Measurements from ENCODE around the gene OR52A1. TPM values are rescaled to one million over a fixed set of nuclear protein-coding genes. Genes with fewer than 3 reads are reported as not detected.

Gene OR52A1
- total and polyA plus RNA-seq, 9 of the 15 experiments (the other 6 are each of a cell fraction or from before 2014, with no cell fraction given), result under 0.01 to 0.33 (median 0.13) TPM; not detected in 3

DNA sequence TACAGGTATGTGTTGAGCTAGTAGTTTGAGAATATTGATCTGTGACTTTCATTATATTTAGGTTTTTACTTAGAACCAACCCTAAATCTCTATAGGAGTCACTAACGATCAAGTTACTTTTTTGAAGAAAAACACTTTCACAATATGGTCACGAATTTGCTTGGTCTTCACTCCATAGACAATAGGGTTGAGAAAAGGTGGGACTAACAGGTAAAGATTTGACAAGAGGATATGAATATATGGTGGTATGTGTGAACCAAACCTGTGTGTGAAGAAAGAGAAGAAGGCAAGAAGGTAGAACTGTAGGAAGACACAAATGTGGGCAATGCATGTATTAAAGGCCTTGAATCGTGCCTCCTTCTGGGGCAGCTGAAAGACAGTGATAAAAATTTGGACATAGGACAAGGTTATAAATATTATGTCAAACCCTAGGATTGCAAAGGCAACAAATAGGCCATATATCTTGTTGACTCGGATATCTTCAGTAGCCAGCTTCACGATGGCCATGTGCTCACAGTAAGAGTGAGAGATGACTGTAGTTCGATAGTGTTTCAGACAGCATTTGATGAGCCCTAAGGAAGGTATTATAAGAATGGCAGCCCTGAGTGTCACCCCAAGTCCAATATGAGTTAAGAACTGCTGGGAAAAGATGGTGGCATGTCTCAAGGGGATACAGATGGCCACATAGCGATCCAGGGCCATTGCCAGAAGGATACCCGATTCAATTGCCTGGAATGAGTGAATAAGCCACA lies 22.8 kb downstream of the OR52A1 start (continued):
- peak in 1 of 2 experiments; percentile 24; a peak in 1 of 4 replicates for TF ChIP-seq SRF (CRISPR knock-in tag; IDR thresholded peaks at IDR 0.05)
- 0 out of 2 replicates have a peak, but pooled peaks have one; percentile 39 for TF ChIP-seq MXI1 (IDR thresholded peaks at IDR 0.05; ENCODE audit: low read depth, low read length)
- TF ChIP-seq, protein P1, sequence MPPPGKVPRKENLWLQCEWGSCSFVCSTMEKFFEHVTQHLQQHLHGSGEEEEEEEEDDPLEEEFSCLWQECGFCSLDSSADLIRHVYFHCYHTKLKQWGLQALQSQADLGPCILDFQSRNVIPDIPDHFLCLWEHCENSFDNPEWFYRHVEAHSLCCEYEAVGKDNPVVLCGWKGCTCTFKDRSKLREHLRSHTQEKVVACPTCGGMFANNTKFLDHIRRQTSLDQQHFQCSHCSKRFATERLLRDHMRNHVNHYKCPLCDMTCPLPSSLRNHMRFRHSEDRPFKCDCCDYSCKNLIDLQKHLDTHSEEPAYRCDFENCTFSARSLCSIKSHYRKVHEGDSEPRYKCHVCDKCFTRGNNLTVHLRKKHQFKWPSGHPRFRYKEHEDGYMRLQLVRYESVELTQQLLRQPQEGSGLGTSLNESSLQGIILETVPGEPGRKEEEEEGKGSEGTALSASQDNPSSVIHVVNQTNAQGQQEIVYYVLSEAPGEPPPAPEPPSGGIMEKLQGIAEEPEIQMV (tag; conservative IDR thresholded peaks at IDR 0.05; ENCODE audit: low read depth), result no peak
- TF ChIP-seq, protein P2, sequence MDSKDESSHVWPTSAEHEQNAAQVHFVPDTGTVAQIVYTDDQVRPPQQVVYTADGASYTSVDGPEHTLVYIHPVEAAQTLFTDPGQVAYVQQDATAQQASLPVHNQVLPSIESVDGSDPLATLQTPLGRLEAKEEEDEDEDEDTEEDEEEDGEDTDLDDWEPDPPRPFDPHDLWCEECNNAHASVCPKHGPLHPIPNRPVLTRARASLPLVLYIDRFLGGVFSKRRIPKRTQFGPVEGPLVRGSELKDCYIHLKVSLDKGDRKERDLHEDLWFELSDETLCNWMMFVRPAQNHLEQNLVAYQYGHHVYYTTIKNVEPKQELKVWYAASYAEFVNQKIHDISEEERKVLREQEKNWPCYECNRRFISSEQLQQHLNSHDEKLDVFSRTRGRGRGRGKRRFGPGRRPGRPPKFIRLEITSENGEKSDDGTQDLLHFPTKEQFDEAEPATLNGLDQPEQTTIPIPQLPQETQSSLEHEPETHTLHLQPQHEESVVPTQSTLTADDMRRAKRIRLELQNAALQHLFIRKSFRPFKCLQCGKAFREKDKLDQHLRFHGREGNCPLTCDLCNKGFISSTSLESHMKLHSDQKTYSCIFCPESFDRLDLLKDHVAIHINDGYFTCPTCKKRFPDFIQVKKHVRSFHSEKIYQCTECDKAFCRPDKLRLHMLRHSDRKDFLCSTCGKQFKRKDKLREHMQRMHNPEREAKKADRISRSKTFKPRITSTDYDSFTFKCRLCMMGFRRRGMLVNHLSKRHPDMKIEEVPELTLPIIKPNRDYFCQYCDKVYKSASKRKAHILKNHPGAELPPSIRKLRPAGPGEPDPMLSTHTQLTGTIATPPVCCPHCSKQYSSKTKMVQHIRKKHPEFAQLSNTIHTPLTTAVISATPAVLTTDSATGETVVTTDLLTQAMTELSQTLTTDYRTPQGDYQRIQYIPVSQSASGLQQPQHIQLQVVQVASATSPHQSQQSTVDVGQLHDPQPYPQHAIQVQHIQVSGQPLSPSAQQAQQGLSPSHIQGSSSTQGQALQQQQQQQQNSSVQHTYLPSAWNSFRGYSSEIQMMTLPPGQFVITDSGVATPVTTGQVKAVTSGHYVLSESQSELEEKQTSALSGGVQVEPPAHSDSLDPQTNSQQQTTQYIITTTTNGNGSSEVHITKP (IDR thresholded peaks at IDR 0.05; ENCODE audit: partially characterized antibody), result no peak
- TF ChIP-seq, protein P3, sequence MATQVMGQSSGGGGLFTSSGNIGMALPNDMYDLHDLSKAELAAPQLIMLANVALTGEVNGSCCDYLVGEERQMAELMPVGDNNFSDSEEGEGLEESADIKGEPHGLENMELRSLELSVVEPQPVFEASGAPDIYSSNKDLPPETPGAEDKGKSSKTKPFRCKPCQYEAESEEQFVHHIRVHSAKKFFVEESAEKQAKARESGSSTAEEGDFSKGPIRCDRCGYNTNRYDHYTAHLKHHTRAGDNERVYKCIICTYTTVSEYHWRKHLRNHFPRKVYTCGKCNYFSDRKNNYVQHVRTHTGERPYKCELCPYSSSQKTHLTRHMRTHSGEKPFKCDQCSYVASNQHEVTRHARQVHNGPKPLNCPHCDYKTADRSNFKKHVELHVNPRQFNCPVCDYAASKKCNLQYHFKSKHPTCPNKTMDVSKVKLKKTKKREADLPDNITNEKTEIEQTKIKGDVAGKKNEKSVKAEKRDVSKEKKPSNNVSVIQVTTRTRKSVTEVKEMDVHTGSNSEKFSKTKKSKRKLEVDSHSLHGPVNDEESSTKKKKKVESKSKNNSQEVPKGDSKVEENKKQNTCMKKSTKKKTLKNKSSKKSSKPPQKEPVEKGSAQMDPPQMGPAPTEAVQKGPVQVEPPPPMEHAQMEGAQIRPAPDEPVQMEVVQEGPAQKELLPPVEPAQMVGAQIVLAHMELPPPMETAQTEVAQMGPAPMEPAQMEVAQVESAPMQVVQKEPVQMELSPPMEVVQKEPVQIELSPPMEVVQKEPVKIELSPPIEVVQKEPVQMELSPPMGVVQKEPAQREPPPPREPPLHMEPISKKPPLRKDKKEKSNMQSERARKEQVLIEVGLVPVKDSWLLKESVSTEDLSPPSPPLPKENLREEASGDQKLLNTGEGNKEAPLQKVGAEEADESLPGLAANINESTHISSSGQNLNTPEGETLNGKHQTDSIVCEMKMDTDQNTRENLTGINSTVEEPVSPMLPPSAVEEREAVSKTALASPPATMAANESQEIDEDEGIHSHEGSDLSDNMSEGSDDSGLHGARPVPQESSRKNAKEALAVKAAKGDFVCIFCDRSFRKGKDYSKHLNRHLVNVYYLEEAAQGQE (IDR thresholded peaks at IDR 0.05; ENCODE audit: borderline replicate concordance), result no peak
- TF ChIP-seq, protein P3 (CRISPR knock-in tag; IDR thresholded peaks at IDR 0.05; ENCODE audit: low read depth), result no peak
- TF ChIP-seq NBN (IDR thresholded peaks at IDR 0.05; ENCODE audit: low read depth), result peak; percentile 42; the same call in 1 of the 2 replicates
- no peak for TF ChIP-seq ZNF444 (CRISPR knock-in tag; IDR thresholded peaks at IDR 0.05)
- TF ChIP-seq CBX3 (IDR thresholded peaks at IDR 0.05; ENCODE audit: borderline replicate concordance in 1 of 2, low read length in 2 of 2), result peak in 1 of 2 experiments; percentile 85; a peak in 2 of 3 replicates
- no peak for TF ChIP-seq LARP7 (IDR thresholded peaks at IDR 0.05)
